ENCODE results near the gene HSP90AA1.

The HSP90AA1 gene

GRCh38 chr14:102035914-102036313 lies 50.9 kb downstream of the HSP90AA1 start:
- no peak for DNase-seq

GRCh38 chr14:102034301-102034700 lies 52.5 kb downstream of the HSP90AA1 start:
- no peak for DNase-seq

DNA sequence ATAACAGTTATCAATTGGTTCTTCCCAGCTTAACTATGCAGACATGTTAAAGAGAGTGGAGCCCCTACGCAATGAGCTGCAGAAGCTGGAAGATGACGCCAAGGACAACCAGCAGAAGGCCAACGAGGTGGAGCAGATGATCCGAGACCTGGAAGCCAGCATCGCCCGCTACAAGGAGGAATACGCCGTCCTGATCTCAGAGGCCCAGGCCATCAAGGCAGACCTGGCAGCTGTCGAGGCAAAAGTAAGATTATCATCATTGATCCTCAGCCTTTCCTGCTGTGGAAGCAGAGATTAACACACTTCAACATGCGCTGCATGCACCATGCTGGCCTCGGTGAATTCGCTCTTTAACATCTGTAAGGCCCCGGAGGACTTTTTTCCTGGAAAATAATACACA lies 53.6 kb downstream of the HSP90AA1 start:
- DNase-seq, result no peak
